ENCODE data around the gene CYP4F8. TPM values are rescaled to one million over a fixed set of nuclear protein-coding genes. Genes with fewer than 3 reads are reported as not detected.

Gene CYP4F8
- total RNA-seq, 1 experiment from 2014 or later: not detected

DNA sequence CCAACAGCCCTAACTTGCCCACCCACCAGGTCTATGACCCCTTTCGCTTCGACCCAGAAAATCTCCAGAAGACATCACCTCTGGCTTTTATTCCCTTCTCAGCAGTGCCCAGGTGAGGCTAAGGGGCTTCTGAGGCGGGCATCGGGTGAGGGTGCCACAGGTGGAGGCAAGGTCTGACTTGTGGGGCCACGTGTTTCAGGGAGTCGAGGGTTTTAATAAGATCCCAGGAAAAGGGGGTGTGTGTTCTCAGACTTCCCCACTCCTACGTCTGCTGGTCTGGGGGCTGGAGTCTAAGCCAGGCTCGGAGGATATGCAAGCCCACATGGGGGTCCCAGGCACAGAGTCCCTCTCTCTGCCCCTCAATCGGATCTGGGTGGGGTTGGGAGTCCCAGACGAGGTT lies 30.9 kb upstream of the CYP4F8 start:
- in situ Hi-C loops (cut with HindIII; ENCODE audit: low pct_unique_long_range_greater_than_20kb, low sequenced_read_pairs) (no loop called here), intact Hi-C loops (cut with micrococcal nuclease; ENCODE audit: unreplicated experiment) (no loop called here)
- Histone ChIP-seq H3K4me1 (ENCODE audit: control insufficient read depth, insufficient read depth, low read length) (no peaks in the 10 kb centered on the region; the same call in 1 of the 2 replicates), H3K27me3 (ENCODE audit: control insufficient read depth, insufficient read depth, low read length) (peaks cover 5% of the 10 kb centered on the region; the same call in 1 of the 2 replicates), H3K36me3 (ENCODE audit: control insufficient read depth, insufficient read depth, low read length) (no peaks in the 10 kb centered on the region), H3K9me3 (ENCODE audit: control insufficient read depth, insufficient read depth, low read depth, low read length) (no peaks in the 10 kb centered on the region), H3K4me3 (ENCODE audit: low read depth in 2 of 2, low read length in 2 of 2) (0 out of 4 replicates have a peak overlapping the region, but pooled peaks of 1 of the 2 experiments have one; percentile 14), H3K27ac (ENCODE audit: low read length) (no peak overlapping the region)
- ATAC-seq: 0 out of 2 replicates have a peak, but pooled peaks have one; percentile 14
- POLR2A ChIA-PET: no interaction called here
- CTCF ChIA-PET: no interaction called here
- TF ChIP-seq POLR2AphosphoS5 (IDR thresholded peaks at IDR 0.05; ENCODE audit: low read depth, low read length): no peak
- TF ChIP-seq, protein P1, sequence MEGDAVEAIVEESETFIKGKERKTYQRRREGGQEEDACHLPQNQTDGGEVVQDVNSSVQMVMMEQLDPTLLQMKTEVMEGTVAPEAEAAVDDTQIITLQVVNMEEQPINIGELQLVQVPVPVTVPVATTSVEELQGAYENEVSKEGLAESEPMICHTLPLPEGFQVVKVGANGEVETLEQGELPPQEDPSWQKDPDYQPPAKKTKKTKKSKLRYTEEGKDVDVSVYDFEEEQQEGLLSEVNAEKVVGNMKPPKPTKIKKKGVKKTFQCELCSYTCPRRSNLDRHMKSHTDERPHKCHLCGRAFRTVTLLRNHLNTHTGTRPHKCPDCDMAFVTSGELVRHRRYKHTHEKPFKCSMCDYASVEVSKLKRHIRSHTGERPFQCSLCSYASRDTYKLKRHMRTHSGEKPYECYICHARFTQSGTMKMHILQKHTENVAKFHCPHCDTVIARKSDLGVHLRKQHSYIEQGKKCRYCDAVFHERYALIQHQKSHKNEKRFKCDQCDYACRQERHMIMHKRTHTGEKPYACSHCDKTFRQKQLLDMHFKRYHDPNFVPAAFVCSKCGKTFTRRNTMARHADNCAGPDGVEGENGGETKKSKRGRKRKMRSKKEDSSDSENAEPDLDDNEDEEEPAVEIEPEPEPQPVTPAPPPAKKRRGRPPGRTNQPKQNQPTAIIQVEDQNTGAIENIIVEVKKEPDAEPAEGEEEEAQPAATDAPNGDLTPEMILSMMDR (IDR thresholded peaks at IDR 0.05): no peak
- TF ChIP-seq TCF7L2 (IDR thresholded peaks at IDR 0.05; ENCODE audit: low read depth, low read length): no peak
- no peak for TF ChIP-seq SIN3A (IDR thresholded peaks at IDR 0.05; ENCODE audit: borderline replicate concordance, insufficient read depth, low read depth, low read length)
- no peak for TF ChIP-seq REST (IDR thresholded peaks at IDR 0.05; ENCODE audit: insufficient read depth in 1 of 2, low read depth in 2 of 2, low read length in 1 of 2)
- DNase-seq (ENCODE audit: low read depth, low spot score): no peak
- no TSS peak for BruUV-seq (replicated peaks)

DNA sequence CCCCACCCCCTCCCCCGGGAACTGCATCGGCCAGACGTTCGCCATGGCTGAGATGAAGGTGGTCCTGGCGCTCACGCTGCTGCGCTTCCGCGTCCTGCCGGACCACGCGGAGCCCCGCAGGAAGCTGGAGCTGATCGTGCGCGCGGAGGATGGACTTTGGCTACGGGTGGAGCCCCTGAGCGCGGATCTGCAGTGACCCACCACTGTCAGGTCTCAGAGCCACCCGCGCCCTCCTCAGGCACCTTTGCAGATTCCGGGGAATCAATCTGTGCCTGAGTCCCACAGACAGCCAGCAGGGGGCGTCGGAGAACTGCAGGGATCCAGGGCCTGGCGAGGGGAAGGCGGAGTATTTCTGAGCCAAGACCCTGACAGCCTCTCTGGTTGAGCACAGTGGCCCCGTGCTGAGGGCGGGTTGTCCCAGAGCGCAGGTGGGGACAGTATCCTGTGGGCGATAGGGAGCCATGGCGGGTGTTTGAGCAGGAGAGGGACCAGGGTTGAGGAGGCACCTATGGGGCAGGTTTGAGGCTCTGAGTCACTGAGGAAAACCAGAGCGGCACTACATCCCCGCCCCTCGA lies 30.4 kb upstream of the CYP4F8 start:
- in situ Hi-C loops (cut with HindIII; ENCODE audit: low pct_unique_long_range_greater_than_20kb, low sequenced_read_pairs): no loop called here
- DNase-seq (ENCODE audit: low read depth, low spot score): peak; percentile 33
- H3K27me3 ChIP-seq (ENCODE audit: control insufficient read depth, insufficient read depth, low read length): peaks cover 5% of the 10 kb centered on the region; the same call in 1 of the 2 replicates
- no peak overlapping the region for H3K27ac ChIP-seq (ENCODE audit: low read length)
- TF ChIP-seq, protein P1 (IDR thresholded peaks at IDR 0.05): peak; percentile 95
- no peak for TF ChIP-seq SIN3A (IDR thresholded peaks at IDR 0.05; ENCODE audit: borderline replicate concordance, insufficient read depth, low read depth, low read length)
- H3K9me3 ChIP-seq (ENCODE audit: control insufficient read depth, insufficient read depth, low read depth, low read length): no peaks in the 10 kb centered on the region
- intact Hi-C loops (cut with micrococcal nuclease; ENCODE audit: unreplicated experiment): no loop called here
- H3K4me1 ChIP-seq (ENCODE audit: control insufficient read depth, insufficient read depth, low read length): no peaks in the 10 kb centered on the region; the same call in 1 of the 2 replicates
- ChIA-PET CTCF (no interaction called here), POLR2A (no interaction called here)
- ATAC-seq: peak; percentile 97
- BruUV-seq (replicated peaks): no TSS peak
- 0 out of 4 replicates have a peak overlapping the region, but pooled peaks of 1 of the 2 experiments have one; percentile 14 for H3K4me3 ChIP-seq (ENCODE audit: low read depth in 2 of 2, low read length in 2 of 2)
- no peaks in the 10 kb centered on the region for H3K36me3 ChIP-seq (ENCODE audit: control insufficient read depth, insufficient read depth, low read length)
